Activated CD4-positive, alpha-beta T cell treated with anti-CD3 and anti-CD28 coated beads for 4 hours (primary cell): ENCODE data around the gene IGF2R.
"Not testable (repeated sequence)": the region's sequence is repeated elsewhere in the genome, so short reads cannot be mapped to it uniquely, and the experiment has no call there.

Experiments used
- DNase-seq, 2 donors: peaks; one replicate each; pipeline ENCODE4 v3.0.0-alpha.2; 2020

The IGF2R gene

GRCh38 chr6:160128125-160128683 is 159.3 kb downstream of the IGF2R start:
- DNase-seq: no peak

DNA sequence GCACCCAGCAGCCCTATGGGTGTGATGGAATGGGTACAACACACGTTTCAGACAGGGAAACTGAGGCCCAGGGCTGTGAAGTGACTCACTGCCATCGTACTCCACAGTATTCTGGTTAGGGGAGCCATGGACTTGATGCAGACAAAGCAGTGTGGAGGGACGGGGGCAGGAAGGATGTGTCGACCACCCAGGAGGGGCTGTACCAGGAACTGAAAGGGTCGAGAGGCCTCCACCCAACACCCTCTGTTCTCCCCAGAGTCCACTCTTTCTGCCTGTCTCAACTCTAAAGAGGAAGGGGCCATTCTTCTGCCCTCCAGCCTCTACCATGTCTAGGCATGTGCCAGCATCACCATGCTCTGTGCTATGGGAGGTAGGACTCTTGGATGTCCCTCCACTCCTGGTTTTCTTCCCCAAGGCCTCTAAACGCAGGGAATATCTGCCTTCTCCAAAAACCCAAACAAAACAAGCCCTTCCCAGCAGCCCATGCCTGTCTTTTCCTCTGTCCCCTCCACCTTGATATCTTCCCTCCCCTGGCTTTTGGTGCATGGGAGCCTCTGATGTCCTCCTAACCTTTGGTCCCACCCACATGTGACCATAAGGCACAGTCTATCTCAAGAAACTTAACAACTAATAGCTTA is 160.1 kb downstream of the IGF2R start:
- no peak for DNase-seq

DNA sequence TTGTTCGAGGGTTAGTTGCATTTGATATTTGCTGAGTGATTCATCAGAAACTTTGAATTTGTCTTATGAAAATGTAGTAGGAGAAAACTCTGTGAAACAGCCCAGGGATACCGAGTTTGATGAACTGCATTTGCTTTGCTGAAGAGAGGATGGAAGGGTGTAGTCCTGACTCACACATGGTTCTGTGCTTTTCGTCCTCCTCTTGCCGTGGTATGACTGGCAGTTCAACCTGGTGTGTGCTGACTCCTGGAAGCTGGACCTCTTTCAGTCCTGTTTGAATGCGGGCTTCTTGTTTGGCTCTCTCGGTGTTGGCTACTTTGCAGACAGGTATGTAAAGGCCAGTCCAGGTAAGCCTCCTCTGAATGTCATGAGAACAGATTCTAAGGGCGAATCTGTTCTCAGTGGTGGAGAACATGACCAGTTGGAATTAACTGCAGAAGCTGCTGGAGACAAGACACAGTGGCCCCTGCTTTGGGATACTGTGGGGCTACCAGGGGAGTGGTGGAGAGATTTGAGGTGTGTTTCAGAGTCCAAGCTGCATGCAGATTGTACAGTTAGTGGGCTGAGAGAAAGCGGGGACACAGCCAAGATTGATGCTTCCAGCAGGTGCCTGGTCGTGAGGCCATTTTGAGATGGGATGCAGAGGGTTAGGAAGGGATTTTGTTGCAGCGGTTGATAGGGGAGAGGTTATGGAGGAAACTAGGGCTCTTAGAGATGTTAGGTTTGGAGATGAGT is 161.2 kb downstream of the IGF2R start:
- DNase-seq: no peak

DNA sequence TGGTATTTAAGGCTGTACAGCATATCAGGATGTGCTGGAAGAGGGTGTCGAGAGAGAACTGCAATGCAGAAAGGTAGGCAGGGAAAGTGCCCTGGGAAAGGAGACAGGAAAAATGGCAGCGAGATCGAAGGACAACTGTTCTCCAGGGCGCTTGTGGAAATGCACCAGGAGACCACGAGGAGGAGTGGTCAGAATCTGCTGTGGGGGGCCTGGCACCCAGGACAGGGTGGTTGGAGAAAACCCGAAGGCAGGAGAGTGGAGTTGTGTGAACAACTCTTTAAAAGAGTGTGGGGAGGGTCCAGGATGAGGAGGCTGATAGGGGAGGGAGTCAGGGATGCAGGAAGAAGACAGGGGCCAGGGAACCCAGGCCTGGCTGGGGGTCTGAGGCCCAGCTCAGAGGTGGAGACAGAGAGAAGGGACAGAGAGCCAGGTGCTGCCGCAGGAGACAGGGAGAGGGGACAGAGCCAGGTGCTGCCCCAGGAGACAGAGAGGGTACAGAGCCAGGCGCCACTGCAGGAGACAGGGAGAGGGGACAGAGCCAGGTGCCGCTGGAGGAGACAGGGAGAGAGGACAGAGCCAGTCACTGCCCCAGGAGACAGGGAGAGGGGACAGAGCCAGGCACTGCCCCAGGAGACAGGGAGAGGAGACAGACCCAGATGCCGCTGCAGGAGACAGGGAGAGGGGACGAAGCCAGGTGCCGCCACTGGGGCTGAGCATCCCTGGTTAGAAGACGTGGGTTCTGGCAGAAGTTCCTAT is 162.0 kb downstream of the IGF2R start:
- no peak for DNase-seq

DNA sequence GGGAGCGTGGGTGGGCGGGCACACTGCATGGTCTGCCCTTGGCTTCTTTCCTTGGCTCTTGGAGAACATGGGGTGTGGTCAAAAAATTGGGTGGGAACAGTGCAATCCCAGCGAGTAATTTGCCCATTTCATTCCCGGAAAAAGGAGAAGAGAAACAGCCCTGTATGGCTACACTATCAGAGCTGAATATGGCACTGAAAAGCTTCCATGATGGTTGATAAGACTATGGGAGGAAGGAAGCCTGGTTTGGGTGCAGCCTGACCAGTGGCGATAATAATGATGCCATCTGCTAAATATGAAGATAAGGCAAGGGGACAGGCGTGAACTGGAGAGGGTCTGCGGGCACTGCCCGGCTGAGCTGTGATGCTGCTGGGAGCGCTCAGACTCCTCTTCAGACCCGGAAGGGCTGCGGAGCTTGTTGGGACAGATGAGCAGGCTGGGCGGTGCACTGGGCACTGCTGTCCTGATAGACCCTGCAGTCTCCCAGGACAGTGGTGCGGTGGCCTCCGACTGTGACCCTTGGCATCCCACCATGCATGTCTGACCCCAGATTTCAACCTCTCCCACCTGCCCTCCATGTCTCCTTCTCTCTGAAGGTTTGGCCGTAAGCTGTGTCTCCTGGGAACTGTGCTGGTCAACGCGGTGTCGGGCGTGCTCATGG is 162.9 kb downstream of the IGF2R start:
- no peak for DNase-seq

DNA sequence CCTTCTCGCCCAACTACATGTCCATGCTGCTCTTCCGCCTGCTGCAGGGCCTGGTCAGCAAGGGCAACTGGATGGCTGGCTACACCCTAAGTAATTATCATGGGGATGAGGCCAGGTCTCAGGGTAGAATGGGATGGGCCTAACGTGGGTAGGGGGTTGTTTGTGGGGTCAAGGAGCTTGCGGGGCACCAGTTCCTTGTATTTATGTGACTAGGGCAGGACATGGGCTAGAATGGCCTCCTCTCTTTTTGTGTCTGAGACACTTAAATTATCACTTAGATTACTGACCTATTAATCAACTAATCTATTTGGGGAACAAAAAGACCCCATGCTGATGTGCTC is 163.4 kb downstream of the IGF2R start:
- DNase-seq: no peak

DNA sequence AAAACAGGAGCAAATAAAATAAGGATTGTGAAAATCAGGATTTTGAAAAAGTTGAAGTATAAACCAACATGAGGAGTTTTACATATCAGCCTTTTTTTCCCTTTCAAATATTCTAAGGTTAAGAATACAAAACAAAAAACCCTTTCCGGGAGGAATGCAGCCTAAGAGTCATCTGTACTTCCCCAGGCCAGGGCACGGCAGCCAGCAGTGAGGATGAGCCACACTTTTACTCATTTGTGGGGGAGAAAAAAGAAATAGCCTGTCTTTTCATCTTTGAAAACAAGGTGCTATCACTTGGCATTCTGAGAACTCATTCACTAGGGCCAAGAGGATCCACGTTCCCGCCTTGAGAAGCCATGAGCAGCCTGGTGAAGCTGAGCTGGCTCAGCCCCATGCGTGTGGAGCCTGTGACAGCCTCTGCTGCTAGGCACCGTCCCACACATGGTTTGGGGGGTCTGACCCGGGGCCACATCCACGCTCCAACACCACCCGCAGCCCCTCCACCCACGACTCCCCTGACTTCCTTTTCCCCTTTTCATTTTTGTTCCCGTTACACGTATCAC is 164.0 kb downstream of the IGF2R start:
- no peak for DNase-seq

DNA sequence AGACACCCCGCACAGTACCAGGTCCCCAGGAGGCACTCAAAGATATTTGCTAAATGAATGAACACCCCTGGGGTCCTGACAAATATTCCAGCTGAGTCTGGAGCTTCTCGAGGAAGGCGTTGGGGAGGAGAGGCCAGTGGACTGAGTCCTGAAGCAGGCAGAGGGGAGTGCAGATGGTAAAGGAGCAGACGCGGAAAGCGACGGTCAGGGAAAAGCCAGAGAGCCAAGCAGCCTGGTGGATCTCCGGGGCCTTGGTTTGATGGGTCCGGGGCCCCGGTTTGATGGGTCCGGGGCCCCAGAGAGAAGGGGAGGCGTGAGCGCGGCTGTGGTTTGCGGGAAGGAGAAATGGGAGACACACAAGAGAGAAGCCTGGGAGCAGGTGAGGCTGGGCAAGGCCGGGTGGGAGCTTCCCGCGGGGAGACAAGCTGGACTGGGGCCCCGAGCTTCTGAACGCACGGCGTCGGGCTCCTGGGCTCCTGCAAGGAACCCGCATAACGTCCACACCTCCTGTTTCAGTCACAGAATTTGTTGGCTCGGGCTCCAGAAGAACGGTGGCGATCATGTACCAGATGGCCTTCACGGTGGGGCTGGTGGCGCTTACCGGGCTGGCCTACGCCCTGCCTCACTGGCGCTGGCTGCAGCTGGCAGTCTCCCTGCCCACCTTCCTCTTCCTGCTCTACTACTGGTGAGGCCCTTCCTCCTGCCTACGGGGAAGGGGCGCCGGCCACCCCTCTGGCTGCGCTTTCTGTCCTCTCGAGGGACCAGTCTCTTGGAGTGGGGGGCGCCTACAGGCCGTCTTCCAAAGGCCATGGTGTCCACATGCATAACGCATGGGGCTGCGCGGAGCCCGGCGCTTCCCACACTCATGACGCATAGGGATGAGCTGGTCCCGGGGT is 164.8 kb downstream of the IGF2R start:
- no peak for DNase-seq

- peak in 1 of 2 donors; percentile 17 for DNase-seq
Observed at GRCh38 chr6:160134337-160134751, 165.5 kb downstream of the IGF2R start.

GRCh38 chr6:160134779-160135547 is 166.1 kb downstream of the IGF2R start:
- DNase-seq: no peak

- no peak for DNase-seq
Observed at GRCh38 chr6:160135907-160136655, 167.2 kb downstream of the IGF2R start.

GRCh38 chr6:160137130-160137988 is 168.5 kb downstream of the IGF2R start:
- no peak for DNase-seq

- DNase-seq: peak; percentile 54 to 62
Observed at GRCh38 chr6:160137989-160138835, 169.3 kb downstream of the IGF2R start.

DNA sequence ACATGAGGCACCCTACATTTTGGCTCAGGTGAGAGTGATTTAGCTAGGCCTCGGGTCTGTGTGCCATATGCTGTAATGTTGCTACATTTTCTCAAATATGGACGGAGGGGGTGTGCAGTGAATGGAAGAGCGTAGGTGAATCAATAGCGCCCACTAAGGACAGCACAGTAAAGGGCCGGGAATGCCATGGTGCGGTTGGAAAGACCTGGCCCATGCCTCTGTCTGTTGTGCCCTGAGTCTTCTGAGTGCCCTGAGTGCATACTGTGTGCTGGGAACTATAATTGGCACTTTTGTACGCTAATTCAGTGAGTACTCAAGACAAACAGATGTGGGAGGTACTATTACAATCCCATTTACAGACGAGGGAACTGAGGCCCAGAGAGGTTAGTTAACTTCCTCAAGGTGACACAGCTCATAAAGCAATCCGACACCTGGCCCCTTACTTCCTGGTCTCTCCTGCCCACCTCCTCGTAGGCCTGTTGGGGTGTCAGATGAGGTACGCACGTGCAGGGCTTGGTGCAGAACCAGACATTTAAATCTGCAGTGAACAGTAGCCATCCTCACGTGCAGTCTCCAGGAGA is 170.0 kb downstream of the IGF2R start:
- no peak for DNase-seq

- no peak for DNase-seq
Observed at GRCh38 chr6:160139420-160139851, 170.6 kb downstream of the IGF2R start.

GRCh38 chr6:160140493-160140892 is 171.6 kb downstream of the IGF2R start:
- not testable (repeated sequence) for DNase-seq

DNA sequence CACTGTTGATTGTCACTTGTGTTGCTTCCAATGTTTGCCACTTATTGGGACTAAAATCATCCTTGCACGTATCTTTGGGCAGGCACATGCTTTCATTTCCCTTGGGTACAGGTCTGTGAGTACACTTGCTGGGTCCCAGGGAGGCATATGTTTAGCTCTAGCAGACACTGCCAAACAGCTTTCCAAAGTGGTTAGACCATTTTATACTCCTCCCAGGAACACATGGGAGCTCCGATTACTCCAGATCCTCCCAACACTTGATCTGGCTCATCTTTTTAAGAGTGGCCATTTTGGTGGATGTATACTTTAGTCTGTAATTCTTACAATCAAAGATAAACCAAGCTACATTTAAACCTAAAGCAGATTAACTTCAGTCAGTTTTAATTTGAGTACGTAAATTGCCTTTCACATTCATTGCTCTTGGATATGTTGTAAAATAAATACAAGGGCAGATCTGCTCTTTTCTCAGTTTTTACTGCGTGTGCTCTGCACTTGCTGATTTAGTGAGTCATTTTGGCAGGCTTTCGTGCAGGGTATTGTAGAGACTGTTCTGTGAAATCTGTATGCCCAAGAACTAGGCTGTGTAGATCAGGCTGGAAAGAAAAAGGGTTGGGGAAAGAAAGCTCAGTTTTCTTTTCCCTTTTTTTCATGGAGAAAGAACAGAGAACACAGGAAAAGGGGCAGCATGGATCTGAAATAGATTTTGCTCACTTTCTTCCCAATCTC is 172.3 kb downstream of the IGF2R start:
- no peak for DNase-seq
